SK-N-MC (cell line): Measurements from ENCODE around the gene KCNG2.

Experiments
- EZH2 ChIP-seq: fragments of 200-600 bp; sonication (generic); IDR thresholded peaks from one replicate; pipeline ENCODE4 v1.6.1; 2017; ENCODE audit warnings: antibody characterized with exemption
- FOXP2 ChIP-seq: optimal IDR thresholded peaks from 2 replicates; pipeline ENCODE3; 2011; ENCODE audit warnings: mild to moderate bottlenecking, moderate library complexity; ENCODE audit not compliant: insufficient read depth; ENCODE audit errors: extremely low read length, control extremely low read depth

GRCh38 chr18:79780547-79780946, 17.2 kb upstream of the KCNG2 start:
- no peak for TF ChIP-seq FOXP2
- TF ChIP-seq EZH2 = no peak
